ENCODE measurements around the gene GARIN5A.

- TF ChIP-seq, protein P1, sequence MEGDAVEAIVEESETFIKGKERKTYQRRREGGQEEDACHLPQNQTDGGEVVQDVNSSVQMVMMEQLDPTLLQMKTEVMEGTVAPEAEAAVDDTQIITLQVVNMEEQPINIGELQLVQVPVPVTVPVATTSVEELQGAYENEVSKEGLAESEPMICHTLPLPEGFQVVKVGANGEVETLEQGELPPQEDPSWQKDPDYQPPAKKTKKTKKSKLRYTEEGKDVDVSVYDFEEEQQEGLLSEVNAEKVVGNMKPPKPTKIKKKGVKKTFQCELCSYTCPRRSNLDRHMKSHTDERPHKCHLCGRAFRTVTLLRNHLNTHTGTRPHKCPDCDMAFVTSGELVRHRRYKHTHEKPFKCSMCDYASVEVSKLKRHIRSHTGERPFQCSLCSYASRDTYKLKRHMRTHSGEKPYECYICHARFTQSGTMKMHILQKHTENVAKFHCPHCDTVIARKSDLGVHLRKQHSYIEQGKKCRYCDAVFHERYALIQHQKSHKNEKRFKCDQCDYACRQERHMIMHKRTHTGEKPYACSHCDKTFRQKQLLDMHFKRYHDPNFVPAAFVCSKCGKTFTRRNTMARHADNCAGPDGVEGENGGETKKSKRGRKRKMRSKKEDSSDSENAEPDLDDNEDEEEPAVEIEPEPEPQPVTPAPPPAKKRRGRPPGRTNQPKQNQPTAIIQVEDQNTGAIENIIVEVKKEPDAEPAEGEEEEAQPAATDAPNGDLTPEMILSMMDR (IDR thresholded peaks at IDR 0.05): no peak
- TF ChIP-seq POLR2A (IDR thresholded peaks at IDR 0.05) (no peak), POLR2AphosphoS5 (IDR thresholded peaks at IDR 0.05) (no peak)
These were observed 33.5 kb upstream of the GARIN5A start for GRCh38 chr19:50510121-50510670.
